GM12878 (cell line): ENCODE results near the gene NR6A1. TPM values are rescaled to one million over a fixed set of nuclear protein-coding genes. Genes with fewer than 3 reads are reported as not detected.

ENCODE experiments used
- ATAC-seq: fragments of 200-7000 bp; cut with Tn5 transposase; 3 replicates; pipeline ENCODE4 v1.9.1; 2020; ENCODE audit warnings: mild to moderate bottlenecking, moderate library complexity
- BruUV-seq: library from RNA; stranded (reverse); fragments of 400-500 nt; replicated peaks from 2 replicates; lab custom pipeline; 2021; lab: Mats Ljungman, UMichigan
- CTCF ChIA-PET: fragments of 300-600 bp; sonication (Branson Sonifier 250); formaldehyde crosslinking; extraction: SDS; loops from one replicate; lab custom pipeline; 2021; ENCODE audit warnings: inconsistent platforms; lab: Yijun Ruan, JAX
- POLR2A ChIA-PET: fragments of 350-600 bp; formaldehyde crosslinking; extraction: SDS; loops from one replicate; lab custom pipeline; 2021; ENCODE audit warnings: inconsistent platforms; lab: Charles Lee
- RAD21 ChIA-PET: fragments of 300-600 bp; sonication (Branson Sonifier 250); formaldehyde crosslinking; loops from one replicate; lab custom pipeline; 2023; ENCODE audit warnings: antibody characterized with exemption; ENCODE audit not compliant: unreplicated experiment; lab: Charles Lee
- SMC1A ChIA-PET: fragments of 300-600 bp; sonication (Branson Sonifier 250); formaldehyde crosslinking; loops from one replicate; lab custom pipeline; 2023; ENCODE audit not compliant: unreplicated experiment, uncharacterized antibody; lab: Charles Lee
- DNase-seq: peaks from one replicate; pipeline ENCODE4 v3.0.0-alpha.2; 2011; ENCODE audit warnings: low read depth, low spot score
- FAIRE-seq: peaks from 3 replicates; lab custom pipeline; 2011; peaks lifted over from hg19 to GRCh38; lab: Jason Lieb, UNC
- H2AFZ ChIP-seq: 2 replicates; pipeline ENCODE4 v1.6.0; 2011; ENCODE audit warnings: low read depth, low read length, control low read depth; ENCODE audit not compliant: control insufficient read depth
- H3K27ac ChIP-seq: 2 replicates; pipeline ENCODE4 v1.5.1; 2011; ENCODE audit warnings: control low read depth; ENCODE audit not compliant: control insufficient read depth, insufficient read depth
- H3K27me3 ChIP-seq, 2 experiments: replicated peaks in 1 of 2; 2 replicates each; pipeline versions ENCODE4 v1.6.0 to v1.6.1; 2011; ENCODE audit warnings: low read length in 1 of 2; ENCODE audit not compliant: control insufficient read depth in 2 of 2, insufficient read depth in 2 of 2
- H3K36me3 ChIP-seq, 2 experiments: 2 replicates each; pipeline ENCODE4 v1.5.1; 2011; ENCODE audit warnings: low read length in 1 of 2; ENCODE audit not compliant: control insufficient read depth in 2 of 2, insufficient read depth in 2 of 2
- H3K4me1 ChIP-seq: 2 replicates; pipeline ENCODE4 v1.6.1; 2011; ENCODE audit warnings: mild to moderate bottlenecking, low read length, moderate library complexity, mixed read lengths; ENCODE audit not compliant: control insufficient read depth, insufficient read depth
- H3K4me2 ChIP-seq: 2 replicates; pipeline ENCODE4 v1.6.0; 2011; ENCODE audit warnings: control low read depth; ENCODE audit not compliant: control insufficient read depth, insufficient read depth
- H3K4me3 ChIP-seq: fragments of 200-600 bp; sonication (generic); 2 replicates; pipeline ENCODE4 v1.5.1; 2016
- H3K79me2 ChIP-seq: 2 replicates; pipeline ENCODE4 v1.6.0; 2011; ENCODE audit warnings: low read length; ENCODE audit not compliant: control insufficient read depth, insufficient read depth
- H3K9ac ChIP-seq: 2 replicates; pipeline ENCODE4 v1.8.0; 2011; ENCODE audit warnings: low read length, control low read depth, mixed read lengths; ENCODE audit not compliant: control insufficient read depth, insufficient read depth
- H3K9me3 ChIP-seq: replicated peaks from 3 replicates; pipeline ENCODE4 v1.5.1; 2011; ENCODE audit warnings: mild to moderate bottlenecking, low read length; ENCODE audit not compliant: control insufficient read depth, insufficient read depth
- H4K20me1 ChIP-seq: 2 replicates; pipeline ENCODE4 v1.6.0; 2011; ENCODE audit not compliant: control insufficient read depth, insufficient read depth
- CBX5 ChIP-seq: sonication (generic); IDR thresholded peaks from 2 replicates; pipeline ENCODE4 v1.6.1; 2016; ENCODE audit warnings: low read depth, moderate library complexity, mild to moderate bottlenecking, inconsistent platforms
- KLF5 ChIP-seq: fragments of 450-650 bp; IDR thresholded peaks from 2 replicates; pipeline ENCODE4 v1.6.1; 2014; ENCODE audit warnings: mild to moderate bottlenecking; ENCODE audit not compliant: partially characterized antibody
- MEF2B ChIP-seq: fragments of 450-650 bp; IDR thresholded peaks from 2 replicates; pipeline ENCODE4 v1.6.1; 2018; ENCODE audit warnings: mild to moderate bottlenecking, moderate library complexity; ENCODE audit not compliant: partially characterized antibody, poor library complexity, severe bottlenecking
- MYC ChIP-seq: IDR thresholded peaks from 2 replicates; pipeline ENCODE4 v1.6.1; 2011; ENCODE audit warnings: mild to moderate bottlenecking, low read length, moderate library complexity, inconsistent platforms; ENCODE audit not compliant: insufficient read depth, insufficient replicate concordance, insufficient read length, severe bottlenecking
- NFXL1 ChIP-seq: fragments of 450-650 bp; IDR thresholded peaks from 2 replicates; pipeline ENCODE4 v1.6.1; 2017; ENCODE audit warnings: antibody characterized with exemption, mild to moderate bottlenecking, borderline replicate concordance
- NFYB ChIP-seq: IDR thresholded peaks from 2 replicates; pipeline ENCODE4 v1.6.1; 2011; ENCODE audit warnings: low read depth, mild to moderate bottlenecking, low read length, improper control_type of control experiment, moderate library complexity; ENCODE audit not compliant: insufficient read depth
- SUZ12 ChIP-seq: fragments of 200-600 bp; sonication (generic); IDR thresholded peaks from one replicate; pipeline ENCODE4 v1.6.1; 2018; ENCODE audit warnings: antibody characterized with exemption, mild to moderate bottlenecking; ENCODE audit not compliant: unreplicated experiment
- ZNF207 ChIP-seq: fragments of 450-650 bp; IDR thresholded peaks from 2 replicates; pipeline ENCODE4 v1.6.1; 2014; ENCODE audit warnings: antibody characterized with exemption, mild to moderate bottlenecking, borderline replicate concordance
- WGBS: methylation state at CpG from one replicate; pipeline ENCODE4 v1.1.6; 2016; ENCODE audit warnings: low lambda C conversion rate; ENCODE audit not compliant: insufficient replicate concordance, insufficient coverage; ENCODE audit errors: missing lambda C conversion rate; 5-methylcytosine and 5-hydroxymethylcytosine counted together
- in situ Hi-C: fragments of 300-500 bp; cut with MboI; formaldehyde crosslinking; loops from 9 replicates; pipeline ENCODE4 v1.14.3; 2018; ENCODE audit warnings: mixed read lengths
- intact Hi-C: fragments of 100-400 bp; cut with micrococcal nuclease; formaldehyde crosslinking; loops from one replicate; pipeline ENCODE4 v1.14.2; 2022; ENCODE audit not compliant: unreplicated experiment
- polyA plus RNA-seq, 11 experiments: library from polyadenylated mRNA; depleted of rRNA in 4 of 11; unstranded in 6 of 11; stranded (reverse) in 5 of 11; fragments of >200 nt; fragmentation: Nextera tagmentation in 4 of 11; fragmentation: Illumina TruSeq in 1 of 11; extraction: Ambion mirVana in 4 of 11; extraction: Trizol in 1 of 11; gene quantifications; 1 replicate in 1 of 11; 2 replicates in 10 of 11; pipeline versions ENCODE4 v1.2.1 to v1.2.3, GENCODE V29; 2011 to 2016; ENCODE audit warnings: inconsistent platforms in 2 of 11, missing spikeins in 2 of 11, low read depth in 1 of 11
- total RNA-seq, 4 experiments: library from RNA; depleted of rRNA in 3 of 4; stranded (reverse); fragments of >200 nt in 3 of 4; fragmentation: Illumina TruSeq in 1 of 4; extraction: Trizol in 1 of 4; gene quantifications; 2 replicates each; pipeline versions ENCODE4 v1.2.1 to v1.2.3, GENCODE V29; 2013 to 2021
- TF ChIP-seq, protein P1 (sequence below), 3 experiments: IDR thresholded peaks in 2 of 3; conservative IDR thresholded peaks in 1 of 3; 2 replicates each; pipeline ENCODE4 v1.5.1; 2011; ENCODE audit warnings: low read depth in 3 of 3, low read length in 3 of 3, mild to moderate bottlenecking in 3 of 3, control low read depth in 2 of 3, moderate library complexity in 2 of 3, inconsistent platforms in 1 of 3, mixed read lengths in 1 of 3; ENCODE audit not compliant: control insufficient read depth in 2 of 3, insufficient read depth in 1 of 3; ENCODE audit errors: extremely low read depth in 1 of 3
- TF ChIP-seq, protein P2 (sequence below): fragments of 450-650 bp; formaldehyde crosslinking; IDR thresholded peaks from 2 replicates; pipeline ENCODE4 v1.4.0; 2022; ENCODE audit warnings: mild to moderate bottlenecking, moderate library complexity
- TF ChIP-seq, protein P3 (sequence below): fragments of 450-650 bp; IDR thresholded peaks from 2 replicates; pipeline ENCODE4 v1.6.1; 2016; ENCODE audit warnings: mild to moderate bottlenecking
- TF ChIP-seq, protein P4 (sequence below): fragments of 450-650 bp; IDR thresholded peaks from 2 replicates; pipeline ENCODE4 v1.6.1; 2016; ENCODE audit warnings: mild to moderate bottlenecking

NR6A1 gene
- total and polyA plus RNA-seq, 10 of the 15 experiments (the other 5 are each of a cell fraction or from before 2014, with no cell fraction given): 1.2 to 9.2 (median 4.6) TPM

DNA sequence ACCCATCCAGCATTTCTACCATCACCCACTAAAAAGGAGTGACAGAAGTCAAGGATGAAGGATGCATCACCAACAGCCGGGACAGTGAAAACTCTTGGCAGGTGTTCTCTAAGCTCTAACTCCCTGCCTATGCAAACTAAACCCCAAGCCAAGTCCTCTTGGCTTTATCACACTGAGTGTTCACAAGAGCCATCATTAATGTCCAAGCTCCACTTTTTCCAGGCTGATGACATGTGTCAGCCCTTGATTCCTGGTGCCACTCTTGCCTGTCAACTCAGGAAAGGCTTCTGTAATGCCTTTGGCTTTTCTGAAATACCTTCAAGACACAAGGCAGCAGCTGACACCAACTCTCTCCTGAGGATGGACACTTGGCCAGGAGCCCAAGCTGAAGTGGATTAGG lies 86.9 kb downstream of the NR6A1 start:
- ChIA-PET POLR2A (no interaction called here), SMC1A (interaction anchor here (0.8 to 1.6 kb wide), 2 partner anchors 22 to 27 kb away, joined by 3 to 5 read pairs; no protein-coding TSS in a partner anchor), RAD21 (no interaction called here), CTCF (interaction anchor here (0.6 to 1.6 kb wide), 5 partner anchors 10 to 63 kb away, joined by 3 to 7 read pairs (median 4); no protein-coding TSS in a partner anchor)
- TF ChIP-seq, protein P1, sequence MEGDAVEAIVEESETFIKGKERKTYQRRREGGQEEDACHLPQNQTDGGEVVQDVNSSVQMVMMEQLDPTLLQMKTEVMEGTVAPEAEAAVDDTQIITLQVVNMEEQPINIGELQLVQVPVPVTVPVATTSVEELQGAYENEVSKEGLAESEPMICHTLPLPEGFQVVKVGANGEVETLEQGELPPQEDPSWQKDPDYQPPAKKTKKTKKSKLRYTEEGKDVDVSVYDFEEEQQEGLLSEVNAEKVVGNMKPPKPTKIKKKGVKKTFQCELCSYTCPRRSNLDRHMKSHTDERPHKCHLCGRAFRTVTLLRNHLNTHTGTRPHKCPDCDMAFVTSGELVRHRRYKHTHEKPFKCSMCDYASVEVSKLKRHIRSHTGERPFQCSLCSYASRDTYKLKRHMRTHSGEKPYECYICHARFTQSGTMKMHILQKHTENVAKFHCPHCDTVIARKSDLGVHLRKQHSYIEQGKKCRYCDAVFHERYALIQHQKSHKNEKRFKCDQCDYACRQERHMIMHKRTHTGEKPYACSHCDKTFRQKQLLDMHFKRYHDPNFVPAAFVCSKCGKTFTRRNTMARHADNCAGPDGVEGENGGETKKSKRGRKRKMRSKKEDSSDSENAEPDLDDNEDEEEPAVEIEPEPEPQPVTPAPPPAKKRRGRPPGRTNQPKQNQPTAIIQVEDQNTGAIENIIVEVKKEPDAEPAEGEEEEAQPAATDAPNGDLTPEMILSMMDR (IDR thresholded peaks at IDR 0.05 in 2 of 3, conservative IDR thresholded peaks at IDR 0.05 in 1 of 3; ENCODE audit: control insufficient read depth in 2 of 3, extremely low read depth in 1 of 3, insufficient read depth in 1 of 3, low read depth in 3 of 3, low read length in 3 of 3): no peak
- TF ChIP-seq, protein P2, sequence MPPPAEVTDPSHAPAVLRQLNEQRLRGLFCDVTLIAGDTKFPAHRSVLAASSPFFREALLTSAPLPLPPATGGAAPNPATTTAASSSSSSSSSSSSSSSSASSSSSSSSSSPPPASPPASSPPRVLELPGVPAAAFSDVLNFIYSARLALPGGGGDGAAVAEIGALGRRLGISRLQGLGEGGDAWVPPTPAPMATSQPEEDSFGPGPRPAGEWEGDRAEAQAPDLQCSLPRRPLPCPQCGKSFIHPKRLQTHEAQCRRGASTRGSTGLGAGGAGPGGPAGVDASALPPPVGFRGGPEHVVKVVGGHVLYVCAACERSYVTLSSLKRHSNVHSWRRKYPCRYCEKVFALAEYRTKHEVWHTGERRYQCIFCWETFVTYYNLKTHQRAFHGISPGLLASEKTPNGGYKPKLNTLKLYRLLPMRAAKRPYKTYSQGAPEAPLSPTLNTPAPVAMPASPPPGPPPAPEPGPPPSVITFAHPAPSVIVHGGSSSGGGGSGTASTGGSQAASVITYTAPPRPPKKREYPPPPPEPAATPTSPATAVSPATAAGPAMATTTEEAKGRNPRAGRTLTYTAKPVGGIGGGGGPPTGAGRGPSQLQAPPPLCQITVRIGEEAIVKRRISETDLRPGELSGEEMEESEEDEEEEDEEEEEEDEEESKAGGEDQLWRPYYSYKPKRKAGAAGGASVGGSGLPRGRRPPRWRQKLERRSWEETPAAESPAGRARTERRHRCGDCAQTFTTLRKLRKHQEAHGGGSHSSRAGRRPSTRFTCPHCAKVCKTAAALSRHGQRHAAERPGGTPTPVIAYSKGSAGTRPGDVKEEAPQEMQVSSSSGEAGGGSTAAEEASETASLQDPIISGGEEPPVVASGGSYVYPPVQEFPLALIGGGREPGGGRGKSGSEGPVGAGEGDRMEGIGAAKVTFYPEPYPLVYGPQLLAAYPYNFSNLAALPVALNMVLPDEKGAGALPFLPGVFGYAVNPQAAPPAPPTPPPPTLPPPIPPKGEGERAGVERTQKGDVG (CRISPR knock-in tag): no peak
- TF ChIP-seq MEF2B (no peak), NFYB (no peak), KLF5 (no peak), SUZ12 (no peak), ZNF207 (no peak), MYC (no peak), CBX5 (no peak), NFXL1 (no peak)
- TF ChIP-seq, protein P3, sequence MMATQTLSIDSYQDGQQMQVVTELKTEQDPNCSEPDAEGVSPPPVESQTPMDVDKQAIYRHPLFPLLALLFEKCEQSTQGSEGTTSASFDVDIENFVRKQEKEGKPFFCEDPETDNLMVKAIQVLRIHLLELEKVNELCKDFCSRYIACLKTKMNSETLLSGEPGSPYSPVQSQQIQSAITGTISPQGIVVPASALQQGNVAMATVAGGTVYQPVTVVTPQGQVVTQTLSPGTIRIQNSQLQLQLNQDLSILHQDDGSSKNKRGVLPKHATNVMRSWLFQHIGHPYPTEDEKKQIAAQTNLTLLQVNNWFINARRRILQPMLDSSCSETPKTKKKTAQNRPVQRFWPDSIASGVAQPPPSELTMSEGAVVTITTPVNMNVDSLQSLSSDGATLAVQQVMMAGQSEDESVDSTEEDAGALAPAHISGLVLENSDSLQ: no peak
- TF ChIP-seq, protein P4, sequence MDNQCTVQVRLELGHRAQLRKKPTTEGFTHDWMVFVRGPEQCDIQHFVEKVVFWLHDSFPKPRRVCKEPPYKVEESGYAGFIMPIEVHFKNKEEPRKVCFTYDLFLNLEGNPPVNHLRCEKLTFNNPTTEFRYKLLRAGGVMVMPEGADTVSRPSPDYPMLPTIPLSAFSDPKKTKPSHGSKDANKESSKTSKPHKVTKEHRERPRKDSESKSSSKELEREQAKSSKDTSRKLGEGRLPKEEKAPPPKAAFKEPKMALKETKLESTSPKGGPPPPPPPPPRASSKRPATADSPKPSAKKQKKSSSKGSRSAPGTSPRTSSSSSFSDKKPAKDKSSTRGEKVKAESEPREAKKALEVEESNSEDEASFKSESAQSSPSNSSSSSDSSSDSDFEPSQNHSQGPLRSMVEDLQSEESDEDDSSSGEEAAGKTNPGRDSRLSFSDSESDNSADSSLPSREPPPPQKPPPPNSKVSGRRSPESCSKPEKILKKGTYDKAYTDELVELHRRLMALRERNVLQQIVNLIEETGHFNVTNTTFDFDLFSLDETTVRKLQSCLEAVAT: no peak
- Histone ChIP-seq H3K4me2 (no peak overlapping the region), H3K9me3 (no peaks in the 10 kb centered on the region; the same call in 2 of the 3 replicates), H3K4me3 (no peak overlapping the region), H2AFZ (no peak overlapping the region), H3K9ac (no peak overlapping the region), H4K20me1 (no peaks in the 10 kb centered on the region), H3K27me3 (no peaks in the 10 kb centered on the region), H3K79me2 (peaks cover 3% of the 10 kb centered on the region), H3K4me1 (peaks cover 5% of the 10 kb centered on the region), H3K36me3 (peaks cover 1 to 6% of the 10 kb centered on the region in 2 experiments; a peak in 2 of 4 replicates), H3K27ac (no peak overlapping the region)
- no TSS peak for BruUV-seq
- FAIRE-seq (no peak), ATAC-seq (no peak), DNase-seq (no peak)
- 93% methylated on average over 1 of the region's 1 CpG for WGBS
- intact Hi-C loops: no loop called here
- in situ Hi-C loops: no loop called here
